Keratinocyte (primary cell): ENCODE results near the gene TPM1.

Experiments used
- EZH2 ChIP-seq: IDR thresholded peaks from one replicate; pipeline ENCODE4 v1.6.1; 2012; ENCODE audit warnings: inconsistent platforms, mild to moderate bottlenecking, low read length, moderate library complexity
- TF ChIP-seq, protein P1 (sequence below), 3 experiments: IDR thresholded peaks in 1 of 3; conservative IDR thresholded peaks in 1 of 3; optimal IDR thresholded peaks in 1 of 3; 2 replicates in 2 of 3; 3 replicates in 1 of 3; pipeline versions ENCODE3 to v1.5.1; 2011; ENCODE audit warnings: low read length in 3 of 3, mild to moderate bottlenecking in 3 of 3, moderate library complexity in 2 of 3, control low read depth in 1 of 3, inconsistent platforms in 1 of 3; ENCODE audit not compliant: insufficient read depth in 2 of 3; ENCODE audit errors: extremely low read depth in 1 of 3

DNA sequence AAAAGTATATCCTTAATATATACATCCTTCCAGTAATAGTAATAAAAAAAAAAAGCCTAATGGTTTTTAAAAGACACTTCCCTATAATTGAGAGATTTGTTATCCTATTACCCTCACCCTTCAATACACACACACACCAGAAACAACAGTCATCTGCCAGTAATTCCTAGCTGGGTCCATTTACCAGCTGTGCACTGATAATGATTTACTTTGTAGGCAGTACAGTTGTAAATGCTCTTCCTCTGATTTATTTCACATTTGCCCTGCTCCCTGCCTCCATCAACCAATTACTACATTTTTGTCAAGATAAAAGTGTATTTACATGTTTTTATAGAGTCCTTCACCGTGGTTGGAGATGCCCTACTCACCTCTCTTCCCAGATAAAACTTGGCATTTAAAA lies 12.4 kb downstream of the TPM1 start:
- TF ChIP-seq, protein P1, sequence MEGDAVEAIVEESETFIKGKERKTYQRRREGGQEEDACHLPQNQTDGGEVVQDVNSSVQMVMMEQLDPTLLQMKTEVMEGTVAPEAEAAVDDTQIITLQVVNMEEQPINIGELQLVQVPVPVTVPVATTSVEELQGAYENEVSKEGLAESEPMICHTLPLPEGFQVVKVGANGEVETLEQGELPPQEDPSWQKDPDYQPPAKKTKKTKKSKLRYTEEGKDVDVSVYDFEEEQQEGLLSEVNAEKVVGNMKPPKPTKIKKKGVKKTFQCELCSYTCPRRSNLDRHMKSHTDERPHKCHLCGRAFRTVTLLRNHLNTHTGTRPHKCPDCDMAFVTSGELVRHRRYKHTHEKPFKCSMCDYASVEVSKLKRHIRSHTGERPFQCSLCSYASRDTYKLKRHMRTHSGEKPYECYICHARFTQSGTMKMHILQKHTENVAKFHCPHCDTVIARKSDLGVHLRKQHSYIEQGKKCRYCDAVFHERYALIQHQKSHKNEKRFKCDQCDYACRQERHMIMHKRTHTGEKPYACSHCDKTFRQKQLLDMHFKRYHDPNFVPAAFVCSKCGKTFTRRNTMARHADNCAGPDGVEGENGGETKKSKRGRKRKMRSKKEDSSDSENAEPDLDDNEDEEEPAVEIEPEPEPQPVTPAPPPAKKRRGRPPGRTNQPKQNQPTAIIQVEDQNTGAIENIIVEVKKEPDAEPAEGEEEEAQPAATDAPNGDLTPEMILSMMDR (optimal IDR thresholded peaks at IDR 0.05 in 1 of 3, IDR thresholded peaks at IDR 0.05 in 1 of 3, conservative IDR thresholded peaks at IDR 0.05 in 1 of 3; ENCODE audit: extremely low read depth in 1 of 3, insufficient read depth in 2 of 3, low read length in 3 of 3) = no peak
- no peak for TF ChIP-seq EZH2
